A673 (cell line): ENCODE data around the gene MICB. TPM values are rescaled to one million over a fixed set of nuclear protein-coding genes. Genes with fewer than 3 reads are reported as not detected.

Experiments used
- BruUV-seq: library from RNA; stranded (reverse); fragments of 400-500 nt; replicated peaks from 2 replicates; lab custom pipeline; 2021; lab: Mats Ljungman, UMichigan
- CTCF ChIA-PET: fragments of 300-600 bp; sonication (Branson Sonifier 250); formaldehyde crosslinking; loops from one replicate; lab custom pipeline; 2022; ENCODE audit warnings: antibody characterized with exemption; lab: Charles Lee
- POLR2A ChIA-PET: fragments of 300-600 bp; sonication (Branson Sonifier 250); formaldehyde crosslinking; loops from one replicate; lab custom pipeline; 2022; ENCODE audit warnings: antibody characterized with exemption; ENCODE audit not compliant: low non-redundant PET; lab: Charles Lee
- DNase-seq: peaks from one replicate; pipeline ENCODE4 v3.0.0-alpha.2; 2015; ENCODE audit warnings: low spot score
- H3K27ac ChIP-seq: fragments of 200-600 bp; sonication (generic); 2 replicates; pipeline ENCODE4 v1.5.1; 2016; ENCODE audit warnings: mixed run types, low read depth, mild to moderate bottlenecking, mixed read lengths, antibody characterized with exemption, low read length; ENCODE audit not compliant: poor library complexity, severe bottlenecking
- H3K27me3 ChIP-seq: fragments of 200-600 bp; sonication (generic); replicated peaks from 2 replicates; pipeline ENCODE4 v1.6.1; 2017; ENCODE audit warnings: mixed run types, low read depth, mild to moderate bottlenecking, mixed read lengths, antibody characterized with exemption, low read length; ENCODE audit not compliant: insufficient read depth, poor library complexity
- H3K36me3 ChIP-seq: fragments of 200-600 bp; sonication (generic); 2 replicates; pipeline ENCODE4 v1.6.1; 2016; ENCODE audit warnings: mixed run types, mild to moderate bottlenecking, mixed read lengths, antibody characterized with exemption, low read length; ENCODE audit not compliant: insufficient read depth, poor library complexity, severe bottlenecking
- H3K4me1 ChIP-seq: fragments of 200-600 bp; sonication (generic); 2 replicates; pipeline ENCODE4 v1.6.1; 2017; ENCODE audit warnings: mixed run types, mild to moderate bottlenecking, mixed read lengths, antibody characterized with exemption, low read length; ENCODE audit not compliant: insufficient read depth, poor library complexity, severe bottlenecking
- H3K4me3 ChIP-seq: fragments of 200-600 bp; sonication (generic); 2 replicates; pipeline ENCODE4 v1.5.1; 2016; ENCODE audit warnings: low read depth, mixed run types, mild to moderate bottlenecking, mixed read lengths, low read length; ENCODE audit not compliant: poor library complexity, severe bottlenecking
- H3K9me3 ChIP-seq: fragments of 200-600 bp; sonication (generic); 2 replicates; pipeline ENCODE4 v1.6.1; 2016; ENCODE audit warnings: mixed run types, low read depth, mild to moderate bottlenecking, mixed read lengths, antibody characterized with exemption, low read length; ENCODE audit not compliant: poor library complexity, severe bottlenecking
- CTCF ChIP-seq: fragments of 300-800, 200-600 bp; sonication (generic); conservative IDR thresholded peaks from 2 replicates; pipeline ENCODE4 v1.5.1; 2017; ENCODE audit warnings: low read depth, mild to moderate bottlenecking, antibody characterized with exemption, low read length, moderate library complexity, mixed read lengths
- EZH2 ChIP-seq: fragments of 200-600 bp; sonication (generic); IDR thresholded peaks from 2 replicates; pipeline ENCODE4 v1.6.1; 2017; ENCODE audit warnings: borderline replicate concordance, low read depth, mild to moderate bottlenecking, mixed read lengths, antibody characterized with exemption, low read length; ENCODE audit not compliant: poor library complexity, severe bottlenecking
- intact Hi-C: fragments of 100-400 bp; cut with micrococcal nuclease; formaldehyde crosslinking; loops from one replicate; pipeline ENCODE4 v1.10.0; 2022; ENCODE audit not compliant: unreplicated experiment
- total RNA-seq: library from RNA; stranded (reverse); gene quantifications from 2 replicates; pipeline ENCODE4 v1.2.3, GENCODE V29; 2021

MICB gene
- total RNA-seq, 1 experiment from 2014 or later = 12.7 TPM

- TF ChIP-seq CTCF (no peak), EZH2 (no peak)
- Histone ChIP-seq H3K4me1 (peaks cover 26% of the 10 kb centered on the region), H3K27ac (no peak overlapping the region), H3K9me3 (no peaks in the 10 kb centered on the region), H3K27me3 (no peaks in the 10 kb centered on the region), H3K4me3 (no peak overlapping the region), H3K36me3 (peaks cover 21% of the 10 kb centered on the region)
- no TSS peak for BruUV-seq
- CTCF ChIA-PET = no interaction called here
- intact Hi-C loops = loop anchor here (5.0 to 10.0 kb wide), 5 partner anchors 46 to 351 kb away; partner anchors contain the start of genes APOM, BAG6, CLIC1 and EHMT2
- POLR2A ChIA-PET = no interaction called here
- no peak for DNase-seq
Observed at GRCh38 chr6:31543639-31544038, 45.7 kb downstream of the MICB start.

GRCh38 chr6:31544676-31545075, 46.7 kb downstream of the MICB start:
- peaks cover 19% of the 10 kb centered on the region for H3K4me1 ChIP-seq
- H3K4me3 ChIP-seq = no peak overlapping the region
- ChIA-PET CTCF (interaction anchor here (3.9 kb wide), 1 partner anchor 54 kb away, joined by 31 read pairs; no protein-coding TSS in a partner anchor), POLR2A (no interaction called here)
- no peaks in the 10 kb centered on the region for H3K9me3 ChIP-seq
- no peaks in the 10 kb centered on the region for H3K27me3 ChIP-seq
- no TSS peak for BruUV-seq
- DNase-seq = no peak
- H3K27ac ChIP-seq = no peak overlapping the region
- TF ChIP-seq CTCF (no peak), EZH2 (no peak)
- peaks cover 11% of the 10 kb centered on the region for H3K36me3 ChIP-seq
- intact Hi-C loops = loop anchor here (5.0 to 10.0 kb wide), 5 partner anchors 47 to 350 kb away; partner anchors contain the start of genes APOM, BAG6, CLIC1 and EHMT2

GRCh38 chr6:31545291-31545690, 47.3 kb downstream of the MICB start:
- CTCF ChIA-PET = interaction anchor here (3.9 kb wide), 1 partner anchor 53 kb away, joined by 31 read pairs; no protein-coding TSS in a partner anchor
- H3K4me3 ChIP-seq = no peak overlapping the region

More at GRCh38 chr6:31545291-31545690, 47.3 kb downstream of the MICB start:
- no peaks in the 10 kb centered on the region for H3K9me3 ChIP-seq
- intact Hi-C loops = loop anchor here (10.0 kb wide), 3 partner anchors 110 to 350 kb away; partner anchors contain the start of genes APOM, BAG6, CLIC1 and EHMT2
- BruUV-seq = no TSS peak
- TF ChIP-seq CTCF (no peak), EZH2 (no peak)
- H3K36me3 ChIP-seq = peaks cover 7% of the 10 kb centered on the region
- DNase-seq = no peak
- H3K27ac ChIP-seq = no peak overlapping the region
- no peaks in the 10 kb centered on the region for H3K27me3 ChIP-seq
- peaks cover 13% of the 10 kb centered on the region for H3K4me1 ChIP-seq
- POLR2A ChIA-PET = no interaction called here
